ENCODE data around the gene LINGO1.

Gene LINGO1

GRCh38 chr15:77568973-77569728 is 63.6 kb downstream of the LINGO1 start:
- DNase-seq (ENCODE audit: low spot score): no peak

DNA sequence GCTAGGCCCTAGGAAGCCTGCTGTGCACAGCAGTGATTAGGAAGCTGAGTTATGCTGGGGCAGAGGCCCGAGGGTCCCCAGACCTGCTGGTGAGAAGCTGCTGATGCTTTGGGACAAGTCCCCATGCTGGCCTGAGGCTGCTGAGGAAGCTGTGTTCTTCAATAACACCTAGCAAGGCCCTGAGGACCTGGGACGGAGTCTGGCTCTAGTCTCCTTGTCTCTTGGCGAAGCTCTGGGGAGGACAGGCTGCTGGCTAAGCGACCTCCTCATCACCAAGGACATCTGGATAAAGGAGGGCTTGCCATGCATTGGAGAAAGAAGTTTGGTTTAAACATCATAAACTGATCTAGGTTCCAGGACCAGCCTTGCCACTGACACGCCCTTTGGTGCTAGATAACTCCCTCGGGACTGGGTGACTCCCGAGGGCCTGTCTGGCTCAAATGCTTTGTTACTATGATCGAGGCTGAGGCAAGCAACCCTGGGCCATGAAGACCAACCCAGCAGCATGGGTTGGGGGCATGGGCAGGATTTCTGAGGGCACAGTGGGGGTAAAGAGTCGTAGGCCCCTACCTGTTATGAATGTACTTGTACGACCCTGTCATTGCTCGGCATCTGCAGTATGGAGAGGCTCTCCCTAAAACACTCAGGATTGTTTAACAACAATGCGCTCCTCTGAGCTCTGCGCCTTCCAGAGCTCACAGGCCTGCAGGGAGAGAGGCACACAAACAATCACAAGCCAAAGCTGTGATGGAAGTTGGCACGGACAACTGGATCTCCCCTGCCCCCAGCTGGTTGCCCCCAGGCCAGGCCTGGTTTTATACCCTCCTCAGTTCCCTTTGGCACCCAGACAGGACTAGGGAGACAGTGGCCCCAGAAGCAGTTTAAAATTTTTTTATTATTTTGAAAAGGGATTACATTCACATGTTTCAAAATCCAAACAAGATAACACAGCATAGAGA is 64.4 kb downstream of the LINGO1 start:
- DNase-seq (ENCODE audit: low spot score): no peak

- no peak for DNase-seq (ENCODE audit: low spot score)
These were observed 65.5 kb downstream of the LINGO1 start for GRCh38 chr15:77567202-77567601.

DNA sequence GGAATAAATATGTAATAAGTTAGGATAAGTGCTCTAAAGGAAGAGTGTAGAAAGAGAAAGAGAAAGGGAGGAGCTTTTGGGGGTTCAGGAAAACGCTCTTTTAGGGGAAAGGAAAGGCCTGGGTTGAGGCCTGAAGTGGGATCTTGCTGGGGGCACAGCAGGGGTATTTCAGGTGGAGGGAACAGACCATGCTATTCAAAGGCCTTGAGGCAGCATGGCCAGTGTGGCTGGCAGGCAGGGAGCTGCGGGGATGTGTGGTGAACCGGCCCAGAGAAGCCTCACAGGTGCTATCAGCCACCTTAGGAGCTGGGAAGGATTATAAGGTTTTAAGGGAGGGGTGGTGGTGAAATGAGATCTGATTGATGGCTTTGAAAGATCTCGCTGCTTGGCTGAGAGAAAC is 66.6 kb downstream of the LINGO1 start:
- DNase-seq (ENCODE audit: low spot score): no peak

DNA sequence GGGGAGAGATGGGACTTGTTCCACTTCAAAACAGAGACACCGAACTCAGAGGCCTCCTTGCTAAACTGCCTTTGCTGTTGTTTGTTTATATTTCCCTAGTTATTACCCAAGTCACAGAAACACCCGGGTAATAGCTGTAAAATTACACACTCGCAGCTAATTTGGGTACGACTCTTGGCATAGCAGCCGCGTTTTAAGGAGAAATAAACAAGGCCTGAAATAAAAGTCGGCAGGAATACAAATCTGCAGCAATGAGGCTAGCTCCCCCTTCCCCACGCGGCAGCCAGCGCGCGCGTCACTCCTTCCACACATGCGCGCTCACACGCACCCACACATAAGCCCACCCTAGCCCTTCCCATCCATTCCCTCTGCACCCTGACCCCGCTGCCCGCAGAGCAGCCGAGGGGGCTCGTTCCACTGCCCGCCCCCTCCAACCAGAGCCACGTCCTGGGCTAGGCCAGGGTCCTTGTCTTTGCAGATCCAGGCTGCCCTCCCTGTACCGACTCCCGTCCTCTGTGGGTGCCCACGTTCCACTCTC is 67.3 kb downstream of the LINGO1 start:
- DNase-seq (ENCODE audit: low spot score): no peak

DNA sequence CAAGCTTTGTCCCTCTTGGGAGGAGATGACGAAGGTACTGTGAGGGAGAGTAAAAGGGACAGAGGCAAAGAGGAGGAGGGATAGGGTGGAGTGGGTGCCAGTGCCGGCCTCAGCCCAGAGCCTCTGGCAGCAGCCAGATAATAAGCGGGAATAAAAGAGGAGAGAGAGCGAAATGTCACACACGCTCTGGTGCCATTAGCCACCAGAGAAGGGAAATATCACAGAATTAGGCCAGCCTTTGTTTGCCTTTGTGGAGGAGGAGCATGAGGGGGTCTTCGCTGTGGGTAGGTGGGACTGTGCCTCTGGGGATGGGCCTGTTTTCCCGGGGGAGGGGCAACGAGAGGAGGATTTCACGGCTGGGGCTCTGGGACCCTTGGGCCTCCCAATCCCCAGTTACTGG is 67.8 kb downstream of the LINGO1 start:
- DNase-seq (ENCODE audit: low spot score): no peak

GRCh38 chr15:77564341-77564740 is 68.4 kb downstream of the LINGO1 start:
- no peak for DNase-seq (ENCODE audit: low spot score)

GRCh38 chr15:77563623-77564156 is 69.0 kb downstream of the LINGO1 start:
- DNase-seq (ENCODE audit: low spot score): no peak

Measured in putamen (tissue), 1 donor.